Esophagus squamous epithelium (tissue), 5 donors: ENCODE results near the gene GADD45G. TPM values are rescaled to one million over a fixed set of nuclear protein-coding genes. Genes with fewer than 3 reads are reported as not detected.

Source experiments
- DNase-seq: peaks from one replicate; lab custom pipeline; 2025; lab: John Stamatoyannopoulos, UW
- H3K27ac ChIP-seq, 4 donors: fragments of 200-600 bp; sonication (generic); one replicate each; pipeline ENCODE4 v1.5.1; 2016 to 2019; ENCODE audit warnings: mild to moderate bottlenecking in 1 of 4
- H3K27me3 ChIP-seq, 4 donors: fragments of 200-600 bp; sonication (generic); 1 replicate in 3 of 4; 2 replicates in 1 of 4; pipeline versions ENCODE4 v1.5.1 to v1.6.0; 2017 to 2021; ENCODE audit warnings: antibody characterized with exemption in 1 of 4
- H3K36me3 ChIP-seq, 3 donors: fragments of 200-600 bp; sonication (generic); one replicate each; pipeline ENCODE4 v1.5.1; 2016 to 2019
- H3K4me1 ChIP-seq, 3 donors: fragments of 200-600 bp; sonication (generic); one replicate each; pipeline ENCODE4 v1.5.1; 2017 to 2019
- H3K4me3 ChIP-seq, 4 donors: fragments of 200-600 bp; sonication (generic); 1 replicate in 3 of 4; 2 replicates in 1 of 4; pipeline ENCODE4 v1.5.1; 2016 to 2019; ENCODE audit warnings: mild to moderate bottlenecking in 2 of 4, moderate library complexity in 1 of 4
- H3K9me3 ChIP-seq, 3 donors: fragments of 200-600 bp; sonication (generic); one replicate each; pipeline ENCODE4 v1.5.1; 2016 to 2019
- POLR2A ChIP-seq, 4 donors: fragments of 450-650 bp; IDR thresholded peaks; one replicate each; pipeline ENCODE4 v1.6.1; 2017; ENCODE audit warnings: antibody characterized with exemption in 4 of 4, mild to moderate bottlenecking in 4 of 4, moderate library complexity in 3 of 4
- WGBS, 2 donors: methylation state at CpG; one replicate each; pipeline ENCODE4 v1.1.5; 2018; 5-methylcytosine and 5-hydroxymethylcytosine counted together
- intact Hi-C: fragments of 100-400 bp; cut with DNase I; formaldehyde crosslinking; loops from one replicate; pipeline ENCODE4 v1.15.0; 2022
- total RNA-seq, 4 donors: library from RNA; depleted of rRNA; stranded (reverse); fragments of >200 nt; gene quantifications; one replicate each; pipeline ENCODE4 v1.1.0, GENCODE V29; 2016
- TF ChIP-seq, protein P1 (sequence below), 6 experiments: fragments of 450-650 bp in 4 of 6; fragments of 200-600 bp in 2 of 6; sonication (generic) in 2 of 6; IDR thresholded peaks; one replicate each; pipeline ENCODE4 v1.5.1; 2016 to 2019; ENCODE audit warnings: antibody characterized with exemption in 6 of 6, mild to moderate bottlenecking in 4 of 6, moderate library complexity in 4 of 6
- donor health status: DM: yes; HTN: yes; CAD: no.

GADD45G gene
- total RNA-seq, 4 donors from 2014 or later: 1.8 to 18.7 (median 8.5) TPM

- no peak for DNase-seq
- Histone ChIP-seq H3K27me3 (no peaks in the 10 kb centered on the region), H3K4me3 (no peak overlapping the region), H3K27ac (no peak overlapping the region), H3K36me3 (no peaks in the 10 kb centered on the region), H3K9me3 (no peaks in the 10 kb centered on the region), H3K4me1 (peaks cover 0 to 5% (median 0%) of the 10 kb centered on the region in 3 donors)
- TF ChIP-seq, protein P1, sequence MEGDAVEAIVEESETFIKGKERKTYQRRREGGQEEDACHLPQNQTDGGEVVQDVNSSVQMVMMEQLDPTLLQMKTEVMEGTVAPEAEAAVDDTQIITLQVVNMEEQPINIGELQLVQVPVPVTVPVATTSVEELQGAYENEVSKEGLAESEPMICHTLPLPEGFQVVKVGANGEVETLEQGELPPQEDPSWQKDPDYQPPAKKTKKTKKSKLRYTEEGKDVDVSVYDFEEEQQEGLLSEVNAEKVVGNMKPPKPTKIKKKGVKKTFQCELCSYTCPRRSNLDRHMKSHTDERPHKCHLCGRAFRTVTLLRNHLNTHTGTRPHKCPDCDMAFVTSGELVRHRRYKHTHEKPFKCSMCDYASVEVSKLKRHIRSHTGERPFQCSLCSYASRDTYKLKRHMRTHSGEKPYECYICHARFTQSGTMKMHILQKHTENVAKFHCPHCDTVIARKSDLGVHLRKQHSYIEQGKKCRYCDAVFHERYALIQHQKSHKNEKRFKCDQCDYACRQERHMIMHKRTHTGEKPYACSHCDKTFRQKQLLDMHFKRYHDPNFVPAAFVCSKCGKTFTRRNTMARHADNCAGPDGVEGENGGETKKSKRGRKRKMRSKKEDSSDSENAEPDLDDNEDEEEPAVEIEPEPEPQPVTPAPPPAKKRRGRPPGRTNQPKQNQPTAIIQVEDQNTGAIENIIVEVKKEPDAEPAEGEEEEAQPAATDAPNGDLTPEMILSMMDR (IDR thresholded peaks at IDR 0.05): no peak
- no peak for TF ChIP-seq POLR2A (IDR thresholded peaks at IDR 0.05)
- 86 to 87% methylated on average over 9 to 10 of the region's 10 CpGs for WGBS, 2 donors
- intact Hi-C loops: no loop called here
Observed at GRCh38 chr9:89613912-89614892, 9.4 kb downstream of the GADD45G start.

- H3K36me3 ChIP-seq: no peaks in the 10 kb centered on the region
- intact Hi-C loops: no loop called here
- H3K4me3 ChIP-seq: no peak overlapping the region
- H3K27me3 ChIP-seq: no peaks in the 10 kb centered on the region
- H3K9me3 ChIP-seq: no peaks in the 10 kb centered on the region
- no peak overlapping the region for H3K27ac ChIP-seq
- peaks cover 0 to 9% (median 0%) of the 10 kb centered on the region in 3 donors for H3K4me1 ChIP-seq
- 72% methylated on average over 2 of the region's 2 CpGs; no CpG with 5 or more reads in 1 of the 2 donors for WGBS, 2 donors
- TF ChIP-seq, protein P1 (IDR thresholded peaks at IDR 0.05): peak in 1 of 6 experiments; percentile 7
- TF ChIP-seq POLR2A (IDR thresholded peaks at IDR 0.05): no peak
- no peak for DNase-seq
Observed at GRCh38 chr9:89615661-89616060, 10.8 kb downstream of the GADD45G start.

DNA sequence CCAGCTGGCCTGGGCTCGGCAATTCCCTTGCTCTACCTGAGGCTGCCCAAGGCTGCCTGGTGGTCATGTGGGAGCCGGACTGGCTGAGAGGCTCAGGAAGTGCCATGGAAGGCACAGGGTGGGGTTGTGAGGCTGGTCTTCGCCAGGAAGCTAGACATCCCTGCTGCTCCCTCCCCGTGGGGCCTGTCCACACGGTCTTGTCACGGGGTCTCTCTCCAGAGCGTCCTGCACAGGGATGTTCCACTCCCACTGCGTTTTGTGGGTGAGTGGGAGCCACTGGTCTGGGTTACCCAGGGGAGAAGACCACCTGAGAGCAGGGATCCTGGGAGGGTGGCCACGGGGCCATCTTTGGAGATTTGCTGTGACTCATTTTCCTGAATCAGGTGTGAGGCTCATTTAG is 11.6 kb downstream of the GADD45G start:
- no peaks in the 10 kb centered on the region for H3K9me3 ChIP-seq
- H3K36me3 ChIP-seq: no peaks in the 10 kb centered on the region
- H3K27me3 ChIP-seq: no peaks in the 10 kb centered on the region
- peaks cover 0 to 15% (median 0%) of the 10 kb centered on the region in 3 donors for H3K4me1 ChIP-seq
- H3K27ac ChIP-seq: no peak overlapping the region
- intact Hi-C loops: no loop called here
- TF ChIP-seq, protein P1 (IDR thresholded peaks at IDR 0.05): no peak
- TF ChIP-seq POLR2A (IDR thresholded peaks at IDR 0.05): no peak
- H3K4me3 ChIP-seq: no peak overlapping the region
- 40 to 65% methylated on average over 1 to 4 of the region's 9 CpGs for WGBS, 2 donors
- no peak for DNase-seq

DNA sequence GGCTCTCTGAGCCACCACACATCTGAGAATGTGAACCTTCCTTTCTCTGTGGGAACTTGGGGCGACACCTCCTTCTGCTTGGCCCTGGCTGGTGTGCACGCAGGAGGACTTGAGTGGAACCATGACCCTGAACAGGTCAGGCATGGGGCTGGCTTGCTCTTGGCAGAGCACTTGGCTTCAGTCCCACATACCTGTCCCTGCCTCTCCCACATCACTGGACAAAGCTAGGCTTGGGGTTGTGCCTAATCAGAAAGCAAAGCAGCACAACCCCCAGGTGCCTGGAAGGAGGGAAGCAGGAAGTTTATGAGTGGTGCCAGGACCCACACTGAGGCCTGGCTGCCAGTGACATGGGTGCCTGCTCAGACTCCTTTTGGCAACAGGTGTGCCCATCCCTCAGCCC is 13.2 kb downstream of the GADD45G start:
- no peak for DNase-seq
- Histone ChIP-seq H3K27ac (no peak overlapping the region), H3K36me3 (no peaks in the 10 kb centered on the region), H3K4me1 (peaks cover 0 to 27% (median 12%) of the 10 kb centered on the region in 3 donors), H3K9me3 (no peaks in the 10 kb centered on the region), H3K4me3 (no peak overlapping the region), H3K27me3 (no peaks in the 10 kb centered on the region)
- TF ChIP-seq, protein P1 (IDR thresholded peaks at IDR 0.05): no peak
- TF ChIP-seq POLR2A (IDR thresholded peaks at IDR 0.05): no peak
- intact Hi-C loops: no loop called here
- no CpG with 5 or more reads among the region's 2 CpGs for WGBS, 2 donors

- Histone ChIP-seq H3K27ac (no peak overlapping the region), H3K9me3 (no peaks in the 10 kb centered on the region), H3K4me3 (no peak overlapping the region), H3K27me3 (peaks cover 0 to 2% (median 0%) of the 10 kb centered on the region in 4 donors), H3K4me1 (peaks cover 0 to 37% (median 12%) of the 10 kb centered on the region in 3 donors), H3K36me3 (no peaks in the 10 kb centered on the region)
- TF ChIP-seq, protein P1 (IDR thresholded peaks at IDR 0.05): no peak
- no peak for TF ChIP-seq POLR2A (IDR thresholded peaks at IDR 0.05)
- no CpG with 5 or more reads among the region's 1 CpG for WGBS, 2 donors
- intact Hi-C loops: no loop called here
- DNase-seq: no peak
Observed at GRCh38 chr9:89619019-89619418, 14.2 kb downstream of the GADD45G start.
